ENCODE measurements around the gene PRKCE.

Gene PRKCE

DNA sequence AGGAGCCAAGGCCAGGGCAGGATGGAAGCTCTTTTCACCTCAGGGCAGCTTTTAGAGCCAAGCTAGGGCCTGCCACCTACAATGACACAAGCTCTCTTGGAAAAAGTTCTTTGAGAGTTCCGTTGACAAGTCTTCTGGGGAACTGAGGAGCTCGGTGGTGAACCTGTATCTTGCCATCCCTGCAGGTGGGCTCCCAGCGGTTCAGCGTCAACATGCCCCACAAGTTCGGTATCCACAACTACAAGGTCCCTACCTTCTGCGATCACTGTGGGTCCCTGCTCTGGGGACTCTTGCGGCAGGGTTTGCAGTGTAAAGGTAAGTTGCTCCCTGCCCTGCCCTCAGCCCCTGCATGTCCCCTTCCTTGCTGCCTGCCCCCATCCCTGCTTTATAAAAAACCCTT, 332.9 kb downstream of the PRKCE start:
- Histone ChIP-seq H3K4me3 (ENCODE audit: low read length) (no peak overlapping the region), H3K9me3 (ENCODE audit: control insufficient read depth, low read depth, low read length) (no peaks in the 10 kb centered on the region), H3K27me3 (ENCODE audit: control insufficient read depth, insufficient read depth, low read length) (no peaks in the 10 kb centered on the region), H3K27ac (ENCODE audit: low read length) (no peak overlapping the region), H3K36me3 (ENCODE audit: control insufficient read depth, low read depth, low read length) (no peaks in the 10 kb centered on the region), H3K9ac (ENCODE audit: low read length) (no peak overlapping the region), H3K4me1 (ENCODE audit: control insufficient read depth, low read depth, low read length) (no peaks in the 10 kb centered on the region)

DNA sequence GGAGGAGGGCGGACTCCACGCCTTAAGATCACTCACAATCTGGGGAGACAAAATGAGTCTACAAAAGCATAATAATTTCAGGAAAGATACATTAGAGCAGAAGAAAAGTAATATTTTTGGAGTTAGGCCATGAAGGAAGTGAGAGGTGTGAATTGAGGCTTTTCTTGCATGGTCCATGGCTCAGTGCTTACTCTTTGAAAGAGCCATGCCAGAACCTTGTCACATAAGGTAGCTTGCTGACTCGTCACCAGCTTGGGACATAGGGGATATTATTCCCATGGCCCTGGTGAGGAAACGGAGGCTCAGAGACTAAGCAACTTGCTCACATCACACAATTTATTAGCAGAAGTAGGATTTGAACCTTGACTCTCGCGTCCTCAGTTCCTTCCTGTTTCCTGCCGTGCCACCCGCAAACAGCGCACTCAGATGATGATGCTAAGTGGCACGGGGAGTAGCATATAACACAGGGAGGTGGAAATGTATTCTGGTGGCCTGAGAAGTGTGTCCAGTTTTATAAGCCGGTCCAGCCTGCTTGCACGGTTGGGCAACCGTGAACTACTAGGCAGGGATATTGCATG, 333.5 kb downstream of the PRKCE start:
- Histone ChIP-seq H3K4me1 (ENCODE audit: control insufficient read depth, low read depth, low read length) (no peaks in the 10 kb centered on the region), H3K36me3 (ENCODE audit: control insufficient read depth, low read depth, low read length) (no peaks in the 10 kb centered on the region), H3K9me3 (ENCODE audit: control insufficient read depth, low read depth, low read length) (no peaks in the 10 kb centered on the region), H3K4me3 (ENCODE audit: low read length) (no peak overlapping the region), H3K27ac (ENCODE audit: low read length) (no peak overlapping the region), H3K9ac (ENCODE audit: low read length) (no peak overlapping the region), H3K27me3 (ENCODE audit: control insufficient read depth, insufficient read depth, low read length) (no peaks in the 10 kb centered on the region)

DNA sequence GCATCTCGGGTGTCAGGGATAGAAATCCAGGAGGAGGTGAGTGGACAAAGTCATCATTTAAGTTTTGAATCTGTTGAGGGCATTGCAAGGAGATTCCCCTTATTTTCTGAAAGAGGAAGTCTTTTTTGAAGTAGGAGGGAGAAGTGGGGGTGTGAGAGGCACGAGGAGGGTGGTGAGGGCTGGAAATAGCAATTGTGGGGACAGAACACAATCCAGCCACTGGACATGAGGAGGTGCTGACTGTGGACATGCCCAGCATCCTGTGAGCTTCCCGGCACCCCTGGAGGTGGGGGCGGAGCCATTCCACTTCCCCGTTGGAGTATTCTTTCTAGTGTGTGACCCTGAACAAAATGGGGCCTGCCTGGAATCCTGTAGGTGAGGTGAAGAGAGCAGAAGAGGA, 335.0 kb downstream of the PRKCE start:
- no peak overlapping the region for H3K9ac ChIP-seq (ENCODE audit: low read length)
- H3K9me3 ChIP-seq (ENCODE audit: control insufficient read depth, low read depth, low read length), result no peaks in the 10 kb centered on the region
- no peaks in the 10 kb centered on the region for H3K36me3 ChIP-seq (ENCODE audit: control insufficient read depth, low read depth, low read length)
- H3K4me3 ChIP-seq (ENCODE audit: low read length), result no peak overlapping the region
- H3K27ac ChIP-seq (ENCODE audit: low read length), result no peak overlapping the region
- H3K27me3 ChIP-seq (ENCODE audit: control insufficient read depth, insufficient read depth, low read length), result no peaks in the 10 kb centered on the region
- no peaks in the 10 kb centered on the region for H3K4me1 ChIP-seq (ENCODE audit: control insufficient read depth, low read depth, low read length)

DNA sequence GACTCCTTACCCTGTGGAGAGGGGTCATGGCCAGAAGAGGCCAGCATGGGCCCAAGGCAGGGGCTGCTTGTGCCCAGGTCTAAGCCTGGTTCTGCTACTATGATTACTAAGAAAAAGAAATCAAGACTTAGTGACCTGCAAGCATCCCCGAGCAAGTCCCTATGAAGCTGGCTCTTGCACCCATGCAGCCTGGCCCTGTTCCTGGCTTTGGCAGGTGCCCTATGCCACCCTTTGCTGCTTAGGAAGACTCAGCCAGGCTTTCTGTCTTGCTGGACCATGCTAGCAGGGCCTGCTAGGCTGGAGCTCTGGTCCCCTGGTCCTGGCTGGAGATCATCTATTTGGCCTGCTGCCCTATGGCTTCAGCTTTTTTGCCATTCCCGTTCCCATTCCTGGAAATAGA, 336.4 kb downstream of the PRKCE start:
- Histone ChIP-seq H3K27me3 (ENCODE audit: control insufficient read depth, insufficient read depth, low read length) (no peaks in the 10 kb centered on the region), H3K4me3 (ENCODE audit: low read length) (no peak overlapping the region), H3K9me3 (ENCODE audit: control insufficient read depth, low read depth, low read length) (no peaks in the 10 kb centered on the region), H3K27ac (ENCODE audit: low read length) (no peak overlapping the region), H3K4me1 (ENCODE audit: control insufficient read depth, low read depth, low read length) (no peaks in the 10 kb centered on the region), H3K36me3 (ENCODE audit: control insufficient read depth, low read depth, low read length) (no peaks in the 10 kb centered on the region), H3K9ac (ENCODE audit: low read length) (no peak overlapping the region)

DNA sequence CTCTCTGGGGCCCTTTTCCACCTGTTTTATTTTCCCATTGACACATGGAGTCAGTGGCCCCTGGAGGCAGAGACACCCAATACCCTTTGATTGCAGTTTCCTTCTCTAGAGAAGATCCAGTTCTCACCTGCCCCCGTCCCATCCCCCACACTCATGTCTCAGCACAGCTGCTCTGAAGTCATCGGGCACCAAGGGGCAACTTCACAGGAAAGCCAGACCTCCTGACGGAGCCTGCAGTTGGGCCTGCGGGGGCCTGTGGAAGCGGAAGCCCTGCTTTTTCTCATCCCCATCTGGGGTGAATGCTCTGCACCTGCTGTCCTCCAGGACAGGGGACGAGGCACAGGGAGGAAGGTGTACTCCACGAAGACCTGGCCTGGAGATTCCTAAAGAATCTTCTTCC, 337.4 kb downstream of the PRKCE start:
- H3K9me3 ChIP-seq (ENCODE audit: control insufficient read depth, low read depth, low read length), result no peaks in the 10 kb centered on the region
- no peak overlapping the region for H3K4me3 ChIP-seq (ENCODE audit: low read length)
- no peaks in the 10 kb centered on the region for H3K4me1 ChIP-seq (ENCODE audit: control insufficient read depth, low read depth, low read length)
- H3K27ac ChIP-seq (ENCODE audit: low read length), result no peak overlapping the region
- H3K27me3 ChIP-seq (ENCODE audit: control insufficient read depth, insufficient read depth, low read length), result no peaks in the 10 kb centered on the region
- no peak overlapping the region for H3K9ac ChIP-seq (ENCODE audit: low read length)
- no peaks in the 10 kb centered on the region for H3K36me3 ChIP-seq (ENCODE audit: control insufficient read depth, low read depth, low read length)

DNA sequence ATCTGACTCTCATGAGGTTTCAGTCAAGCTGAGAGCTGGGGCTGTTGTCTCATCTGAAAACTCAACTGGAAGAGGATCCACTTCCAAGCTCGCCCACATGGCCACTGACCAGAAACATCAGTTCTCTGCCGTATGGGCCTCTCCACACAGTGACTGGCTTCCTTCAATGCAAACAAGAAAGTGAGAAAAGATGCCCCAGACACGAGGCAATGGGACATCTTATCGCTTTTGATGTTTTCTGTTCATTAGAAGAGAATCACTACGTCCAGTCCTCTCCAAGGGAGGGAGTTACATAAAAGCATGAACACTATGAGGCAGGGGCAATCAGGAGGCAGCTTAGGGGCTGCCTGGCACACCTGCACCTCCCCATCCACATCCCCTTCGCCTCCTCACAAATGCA, 338.7 kb downstream of the PRKCE start:
- Histone ChIP-seq H3K9ac (ENCODE audit: low read length) (no peak overlapping the region), H3K27ac (ENCODE audit: low read length) (no peak overlapping the region), H3K4me1 (ENCODE audit: control insufficient read depth, low read depth, low read length) (no peaks in the 10 kb centered on the region), H3K36me3 (ENCODE audit: control insufficient read depth, low read depth, low read length) (no peaks in the 10 kb centered on the region), H3K9me3 (ENCODE audit: control insufficient read depth, low read depth, low read length) (no peaks in the 10 kb centered on the region), H3K4me3 (ENCODE audit: low read length) (no peak overlapping the region), H3K27me3 (ENCODE audit: control insufficient read depth, insufficient read depth, low read length) (no peaks in the 10 kb centered on the region)

DNA sequence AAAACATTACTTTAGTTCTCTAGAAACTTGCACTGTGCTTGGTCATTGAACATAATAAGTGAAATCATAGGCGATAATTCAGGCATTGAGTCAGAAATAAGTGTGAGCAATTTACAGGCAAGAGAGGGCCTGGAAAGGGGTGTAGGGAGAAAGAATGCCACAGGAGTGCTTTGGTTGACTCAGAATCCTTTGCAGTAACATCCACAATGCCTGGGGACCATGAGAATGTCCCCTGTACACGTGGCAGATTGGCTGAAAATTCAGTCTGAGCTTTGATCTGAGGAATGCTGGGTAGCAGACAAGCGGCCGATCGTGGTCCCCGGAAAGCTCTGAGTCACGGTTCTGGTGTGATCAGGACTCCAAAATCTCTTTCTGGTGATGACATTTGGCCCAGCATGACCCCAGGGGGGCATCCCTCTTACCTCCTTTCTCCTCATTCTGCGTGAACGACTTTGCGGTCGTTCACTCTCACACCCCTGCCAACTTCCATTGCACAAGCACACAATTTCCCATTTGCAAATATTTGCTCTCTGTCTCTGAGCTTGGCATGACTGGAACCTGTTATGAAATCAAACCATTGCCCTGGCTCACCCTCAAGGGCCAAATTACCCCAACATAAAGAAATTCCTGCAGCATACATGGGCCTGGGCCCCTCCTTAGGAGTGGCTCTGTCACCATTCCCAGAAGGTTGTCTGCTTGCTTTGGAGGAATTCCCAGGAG, 340.7 kb downstream of the PRKCE start:
- Histone ChIP-seq H3K4me1 (ENCODE audit: control insufficient read depth, low read depth, low read length) (no peaks in the 10 kb centered on the region), H3K9me3 (ENCODE audit: control insufficient read depth, low read depth, low read length) (no peaks in the 10 kb centered on the region), H3K27ac (ENCODE audit: low read length) (no peak overlapping the region), H3K4me3 (ENCODE audit: low read length) (no peak overlapping the region), H3K27me3 (ENCODE audit: control insufficient read depth, insufficient read depth, low read length) (no peaks in the 10 kb centered on the region), H3K9ac (ENCODE audit: low read length) (no peak overlapping the region), H3K36me3 (ENCODE audit: control insufficient read depth, low read depth, low read length) (no peaks in the 10 kb centered on the region)

DNA sequence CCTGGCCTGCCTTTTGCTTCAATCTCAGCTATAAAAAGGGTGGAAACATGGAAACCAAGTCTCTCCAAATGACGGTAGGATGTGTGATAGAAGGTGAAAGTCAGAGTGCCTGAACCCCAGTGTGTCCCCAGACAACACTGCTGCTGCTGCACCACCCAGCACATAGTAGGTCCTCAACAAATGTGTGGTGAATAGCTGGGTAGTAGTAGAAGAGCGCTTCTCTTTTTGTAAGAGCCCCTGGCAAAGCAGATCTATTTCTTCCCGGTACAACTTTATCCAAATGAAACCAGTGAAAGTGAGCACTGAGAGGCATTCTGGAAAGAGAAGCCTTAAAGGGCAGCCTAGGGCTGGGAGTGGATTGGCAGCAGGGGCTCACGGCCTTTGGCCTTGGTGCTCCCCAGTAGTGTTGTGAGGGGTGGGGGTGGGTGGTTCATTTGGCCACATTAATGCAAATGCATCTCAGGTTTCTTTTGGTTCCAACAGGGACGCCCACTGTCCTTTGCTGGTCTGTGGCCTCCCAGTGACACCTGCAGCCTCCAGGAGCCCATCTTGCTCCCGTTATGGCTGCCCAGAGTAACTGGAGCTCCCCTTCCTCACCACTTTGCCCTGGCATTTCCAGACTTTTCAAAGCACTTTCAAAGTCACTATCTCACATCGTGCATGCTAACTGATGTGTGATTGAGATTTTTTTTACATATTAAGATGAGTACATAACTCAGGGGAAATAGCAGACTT, 341.4 kb downstream of the PRKCE start:
- Histone ChIP-seq H3K4me1 (ENCODE audit: control insufficient read depth, low read depth, low read length) (no peaks in the 10 kb centered on the region), H3K27me3 (ENCODE audit: control insufficient read depth, insufficient read depth, low read length) (no peaks in the 10 kb centered on the region), H3K4me3 (ENCODE audit: low read length) (no peak overlapping the region), H3K36me3 (ENCODE audit: control insufficient read depth, low read depth, low read length) (no peaks in the 10 kb centered on the region), H3K9me3 (ENCODE audit: control insufficient read depth, low read depth, low read length) (no peaks in the 10 kb centered on the region), H3K27ac (ENCODE audit: low read length) (no peak overlapping the region), H3K9ac (ENCODE audit: low read length) (no peak overlapping the region)

DNA sequence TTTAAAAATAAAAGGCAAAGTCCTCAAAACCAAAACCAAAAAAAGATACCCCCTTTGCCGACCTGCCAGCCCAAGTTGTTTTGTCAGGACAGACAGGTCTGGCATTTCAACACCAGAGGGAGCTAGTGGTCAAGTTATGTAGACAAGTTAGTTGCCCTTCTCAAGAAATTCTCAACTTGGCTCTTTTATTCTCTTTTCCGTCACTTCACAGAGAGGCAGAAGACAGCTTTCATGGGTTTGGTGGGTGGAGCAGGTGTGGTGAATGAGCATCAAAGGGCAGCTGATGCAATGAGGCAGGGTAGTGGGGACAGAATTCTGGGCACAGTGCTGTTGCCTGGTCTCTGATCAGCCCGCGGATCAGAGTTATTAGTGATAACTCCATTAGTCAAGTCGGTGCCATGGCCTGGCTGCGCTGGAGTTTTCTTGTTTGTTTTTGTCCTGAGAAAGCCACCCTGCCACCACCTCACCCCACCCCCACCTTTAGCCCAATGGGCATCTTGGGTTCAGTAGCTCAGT, 342.1 kb downstream of the PRKCE start:
- Histone ChIP-seq H3K9ac (ENCODE audit: low read length) (no peak overlapping the region), H3K27ac (ENCODE audit: low read length) (no peak overlapping the region), H3K4me1 (ENCODE audit: control insufficient read depth, low read depth, low read length) (no peaks in the 10 kb centered on the region), H3K9me3 (ENCODE audit: control insufficient read depth, low read depth, low read length) (no peaks in the 10 kb centered on the region), H3K36me3 (ENCODE audit: control insufficient read depth, low read depth, low read length) (no peaks in the 10 kb centered on the region), H3K4me3 (ENCODE audit: low read length) (no peak overlapping the region), H3K27me3 (ENCODE audit: control insufficient read depth, insufficient read depth, low read length) (no peaks in the 10 kb centered on the region)

DNA sequence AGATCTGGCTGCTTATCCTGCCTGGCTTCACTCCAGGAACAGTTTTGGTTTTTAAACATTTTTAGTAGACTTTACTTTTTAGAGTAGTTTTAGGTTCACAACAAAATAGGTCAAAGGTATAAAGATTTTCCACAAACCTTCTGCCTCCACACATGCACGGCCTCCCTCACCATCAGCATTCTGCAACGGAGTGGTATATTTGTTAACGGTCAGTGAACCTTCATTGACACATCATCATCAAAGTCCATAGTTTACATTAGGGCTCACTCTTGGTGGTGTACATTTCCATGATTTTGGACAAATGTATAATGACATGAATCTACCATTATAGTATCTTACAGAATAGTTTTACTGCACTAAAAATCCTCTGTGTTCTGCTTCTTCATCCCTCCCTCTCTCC, 342.6 kb downstream of the PRKCE start:
- H3K27me3 ChIP-seq (ENCODE audit: control insufficient read depth, insufficient read depth, low read length), result no peaks in the 10 kb centered on the region
- no peaks in the 10 kb centered on the region for H3K4me1 ChIP-seq (ENCODE audit: control insufficient read depth, low read depth, low read length)
- H3K9me3 ChIP-seq (ENCODE audit: control insufficient read depth, low read depth, low read length), result no peaks in the 10 kb centered on the region
- H3K4me3 ChIP-seq (ENCODE audit: low read length), result no peak overlapping the region
- no peak overlapping the region for H3K9ac ChIP-seq (ENCODE audit: low read length)
- no peaks in the 10 kb centered on the region for H3K36me3 ChIP-seq (ENCODE audit: control insufficient read depth, low read depth, low read length)
- no peak overlapping the region for H3K27ac ChIP-seq (ENCODE audit: low read length)

DNA sequence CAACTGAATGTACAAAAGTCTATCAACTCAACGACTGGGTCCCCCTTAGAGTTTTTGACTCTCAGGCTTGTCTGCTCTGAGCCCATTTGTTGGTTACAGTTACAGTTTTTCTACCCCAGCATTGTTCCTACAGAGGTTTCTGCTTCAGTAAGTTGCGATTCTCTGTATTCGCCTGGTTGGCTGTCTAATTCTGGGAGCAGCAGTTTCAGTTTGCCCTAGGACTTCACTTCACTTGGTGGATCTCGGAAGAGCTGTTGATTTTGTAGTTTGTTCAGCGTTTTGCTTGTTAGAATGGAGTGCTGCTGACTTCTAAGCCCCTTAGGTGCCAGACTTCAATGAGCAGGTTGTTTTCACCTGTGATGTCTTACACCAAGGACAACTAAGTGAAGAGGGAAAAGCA, 349.2 kb downstream of the PRKCE start:
- Histone ChIP-seq H3K4me1 (ENCODE audit: control insufficient read depth, low read depth, low read length) (no peaks in the 10 kb centered on the region), H3K4me3 (ENCODE audit: low read length) (no peak overlapping the region), H3K9me3 (ENCODE audit: control insufficient read depth, low read depth, low read length) (no peaks in the 10 kb centered on the region), H3K27ac (ENCODE audit: low read length) (no peak overlapping the region), H3K27me3 (ENCODE audit: control insufficient read depth, insufficient read depth, low read length) (no peaks in the 10 kb centered on the region), H3K36me3 (ENCODE audit: control insufficient read depth, low read depth, low read length) (no peaks in the 10 kb centered on the region), H3K9ac (ENCODE audit: low read length) (no peak overlapping the region)

All from iPS-18a (cell line).